GM19372 (cell line): Measurements from ENCODE around the gene HES4.

Source experiments
- ATAC-seq: cut with Tn5 transposase; IDR thresholded peaks from one replicate; pipeline ENCODE4 v1.9.1; 2021; ENCODE audit warnings: mild to moderate bottlenecking, low read depth, moderate library complexity; ENCODE audit not compliant: unreplicated experiment

HES4 gene

GRCh38 chr1:954927-955326 lies 45.0 kb downstream of the HES4 start:
- ATAC-seq, result no peak

GRCh38 chr1:953524-954320 lies 46.2 kb downstream of the HES4 start:
- no peak for ATAC-seq

- no peak for ATAC-seq
These were observed 47.3 kb downstream of the HES4 start for GRCh38 chr1:952603-953002.

- ATAC-seq, result no peak
These were observed 47.7 kb downstream of the HES4 start for GRCh38 chr1:952201-952600.

GRCh38 chr1:951364-951763 lies 48.5 kb downstream of the HES4 start:
- ATAC-seq, result no peak

- ATAC-seq, result no peak
These were observed 49.0 kb downstream of the HES4 start for GRCh38 chr1:950881-951280.

GRCh38 chr1:950268-950667 lies 49.6 kb downstream of the HES4 start:
- ATAC-seq, result no peak
